NCI-H2227 (cell line): Measurements from ENCODE around the gene CCDC170.
"Not testable (repeated sequence)": the region's sequence is repeated elsewhere in the genome, so short reads cannot be mapped to it uniquely, and the experiment has no call there.

Experiments used
- DNase-seq: peaks from one replicate; lab custom pipeline; 2025; ENCODE audit not compliant: unreplicated experiment; lab: John Stamatoyannopoulos, UW

CCDC170 gene

GRCh38 chr6:151493161-151493803 is 535 bp upstream of the CCDC170 start:
- DNase-seq, result no peak

GRCh38 chr6:151494235-151494935 is 568 bp downstream of the CCDC170 start:
- peak; percentile 20 for DNase-seq

DNA sequence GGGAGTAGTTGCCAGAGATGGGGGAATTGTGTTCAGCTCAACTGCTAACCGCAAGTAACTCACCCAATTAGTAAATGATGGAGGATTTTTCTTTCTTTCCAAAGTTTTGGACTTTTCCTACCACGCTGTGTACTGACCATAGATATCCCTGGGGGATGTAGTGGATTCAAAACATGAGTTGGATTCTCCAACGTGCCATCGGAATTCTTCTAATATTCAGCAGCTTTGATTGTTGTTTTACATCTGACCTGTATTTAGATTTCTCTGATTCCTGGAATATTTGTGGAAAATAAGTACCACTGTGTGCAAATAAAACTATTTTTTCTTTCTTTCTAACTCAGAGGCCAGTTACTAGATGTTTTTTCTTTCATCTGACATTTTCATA is 1.1 kb downstream of the CCDC170 start:
- no peak for DNase-seq

DNA sequence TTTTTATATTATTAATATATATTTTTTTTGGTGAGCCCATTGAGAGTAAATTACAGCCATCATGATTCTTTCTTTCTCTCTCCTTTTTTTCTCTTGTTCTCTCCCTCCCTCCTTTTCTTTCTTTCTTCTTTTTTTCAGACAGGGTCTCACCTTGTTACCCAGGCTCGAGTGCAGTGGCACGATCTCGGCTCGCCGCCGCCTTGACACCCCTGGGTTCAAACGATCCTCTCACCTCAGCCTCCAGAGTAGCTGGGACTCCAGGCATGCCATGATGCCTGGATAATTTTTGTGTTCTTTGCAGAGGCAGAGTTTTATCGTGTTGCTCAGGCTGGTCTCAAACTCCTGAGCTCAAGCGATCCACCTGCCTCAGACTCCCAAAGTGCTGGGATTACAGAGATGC is 1.6 kb downstream of the CCDC170 start:
- no peak for DNase-seq

DNA sequence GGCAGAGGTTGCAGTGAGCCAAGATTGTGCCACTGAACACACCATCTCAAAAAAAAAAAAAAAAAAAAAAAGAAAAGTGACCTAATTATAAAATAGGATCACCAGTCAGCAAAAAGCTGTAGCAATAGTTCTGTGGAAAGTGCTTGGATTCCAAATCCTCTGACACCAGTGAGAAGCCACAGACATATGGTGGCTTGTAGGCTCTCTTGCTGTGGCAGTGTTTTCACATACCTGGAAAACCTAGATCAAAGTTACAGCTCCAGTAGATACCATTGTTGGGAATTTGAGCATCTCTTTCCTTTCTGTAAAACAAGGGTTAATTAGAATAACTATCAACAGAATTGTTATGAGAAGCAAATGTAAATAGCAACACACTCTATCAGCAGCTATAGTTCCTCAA is 4.1 kb downstream of the CCDC170 start:
- DNase-seq, result no peak

DNA sequence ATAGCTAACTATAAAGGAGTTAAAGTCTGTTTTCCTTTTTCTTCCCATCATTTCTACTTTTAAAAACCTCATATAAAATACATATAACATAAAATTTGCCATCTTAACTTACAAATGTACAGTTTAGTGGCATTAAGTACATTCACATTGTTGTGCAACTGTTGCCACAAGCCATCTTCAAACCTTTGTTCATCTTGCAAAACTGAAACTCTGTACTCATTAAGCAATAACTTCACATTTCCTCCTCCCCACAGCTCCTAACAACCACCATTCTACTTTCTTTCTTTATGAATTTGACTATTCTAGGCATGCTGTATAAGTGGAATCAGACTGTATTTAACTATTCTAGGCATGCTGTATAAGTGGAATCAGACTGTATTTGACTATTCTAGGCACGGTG is 4.5 kb downstream of the CCDC170 start:
- no peak for DNase-seq

DNA sequence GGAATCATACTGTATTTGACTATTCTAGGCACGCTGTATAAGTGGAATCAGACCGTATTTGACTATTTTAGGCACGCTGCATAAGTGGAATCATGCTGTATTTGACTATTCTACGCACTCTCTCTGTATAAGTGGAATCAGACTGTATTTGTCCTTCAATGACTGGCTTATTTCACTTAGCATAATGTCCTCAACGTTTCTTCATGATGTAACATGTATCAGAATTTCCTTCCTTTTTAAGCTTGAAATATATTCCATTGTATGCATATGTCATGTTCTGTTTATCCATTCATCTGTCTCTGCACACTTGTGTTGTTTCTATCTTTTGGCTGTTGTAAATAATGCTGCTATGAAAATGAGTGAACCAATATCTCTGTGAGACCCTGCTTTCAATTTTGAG is 5.7 kb downstream of the CCDC170 start:
- DNase-seq, result no peak

GRCh38 chr6:151501511-151502136 is 7.8 kb downstream of the CCDC170 start:
- no peak for DNase-seq

DNA sequence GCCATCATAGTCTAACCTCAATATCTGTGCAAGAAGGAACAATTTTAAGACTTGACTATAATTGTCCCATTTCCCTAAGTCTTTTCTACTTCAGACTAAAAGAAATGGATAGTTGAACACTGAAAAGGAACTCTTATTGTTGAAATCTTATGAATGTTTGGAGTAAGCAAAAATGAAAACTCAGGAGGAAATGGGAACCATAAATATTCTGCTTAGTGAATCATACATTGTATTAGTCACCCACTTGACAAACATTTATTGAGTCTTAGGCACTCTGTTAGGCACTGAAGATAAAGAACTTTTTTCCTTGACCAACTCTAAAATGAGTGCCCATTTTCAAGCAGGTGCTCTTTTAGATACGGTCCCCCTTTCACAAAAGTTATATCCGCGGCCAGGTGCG is 8.7 kb downstream of the CCDC170 start:
- DNase-seq, result no peak

GRCh38 chr6:151506761-151507160 is 12.9 kb downstream of the CCDC170 start:
- DNase-seq, result no peak

- DNase-seq, result no peak
These were observed 15.2 kb downstream of the CCDC170 start for GRCh38 chr6:151509048-151509447.

DNA sequence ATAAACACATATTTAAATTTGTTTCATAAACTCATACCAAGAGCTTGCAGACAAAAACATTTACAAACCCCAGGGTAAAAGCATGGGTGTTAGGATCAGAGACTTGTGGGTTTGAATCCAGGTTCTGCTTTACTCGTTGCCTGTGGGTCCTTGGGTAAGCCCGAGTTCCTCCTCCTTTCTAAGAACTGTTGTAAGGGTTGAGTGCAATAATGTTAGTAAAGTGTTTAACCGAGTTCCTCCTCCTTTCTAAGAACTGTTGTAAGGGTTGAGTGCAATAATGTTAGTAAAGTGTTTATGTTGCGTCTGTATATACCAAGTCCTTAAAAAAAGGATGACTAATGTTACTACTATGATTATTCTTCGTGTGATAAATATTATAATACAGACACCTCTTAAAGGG is 18.7 kb downstream of the CCDC170 start:
- DNase-seq, result no peak

GRCh38 chr6:151514000-151514730 is 20.3 kb downstream of the CCDC170 start:
- no peak for DNase-seq

- not testable (repeated sequence) for DNase-seq
These were observed 25.2 kb downstream of the CCDC170 start for GRCh38 chr6:151518992-151519391.

DNA sequence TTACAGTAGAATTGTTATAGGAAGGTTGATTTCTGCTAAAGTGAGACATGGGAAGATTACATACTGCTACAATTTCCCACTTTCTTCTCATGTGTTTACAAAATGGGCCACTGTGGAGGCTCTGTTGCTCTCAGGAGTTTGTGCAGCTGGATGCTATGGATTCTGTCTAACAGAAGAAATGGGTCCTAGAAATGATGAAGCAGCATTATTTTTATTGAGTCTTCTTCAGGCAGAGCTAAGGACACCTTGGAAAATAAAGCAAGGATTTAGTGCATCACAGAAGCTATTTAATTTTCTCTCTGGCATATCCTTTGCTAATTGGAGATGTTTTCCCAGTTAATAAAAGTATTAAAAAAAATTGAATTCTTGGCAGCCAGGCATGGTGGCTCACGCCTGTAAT is 29.2 kb downstream of the CCDC170 start:
- DNase-seq, result no peak

DNA sequence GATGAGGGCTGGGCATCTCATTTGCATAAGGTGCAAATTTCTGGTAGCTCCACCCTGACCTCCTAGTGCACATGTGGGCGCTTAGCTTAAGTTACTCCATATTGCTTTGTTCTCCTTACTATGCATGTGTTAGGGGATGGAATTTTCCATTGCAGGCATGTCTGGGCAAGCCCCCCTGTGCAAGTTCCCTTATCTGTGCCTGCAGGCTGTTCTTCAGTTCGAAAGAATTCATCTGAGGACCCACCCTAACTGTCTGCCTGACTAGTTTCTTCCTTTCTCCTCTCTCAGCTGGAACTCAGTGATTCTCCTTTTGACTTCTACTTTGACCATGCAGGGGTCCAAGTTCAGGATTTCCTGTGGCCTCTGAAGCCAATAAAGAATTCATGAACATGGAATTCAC is 30.2 kb downstream of the CCDC170 start:
- DNase-seq, result no peak

DNA sequence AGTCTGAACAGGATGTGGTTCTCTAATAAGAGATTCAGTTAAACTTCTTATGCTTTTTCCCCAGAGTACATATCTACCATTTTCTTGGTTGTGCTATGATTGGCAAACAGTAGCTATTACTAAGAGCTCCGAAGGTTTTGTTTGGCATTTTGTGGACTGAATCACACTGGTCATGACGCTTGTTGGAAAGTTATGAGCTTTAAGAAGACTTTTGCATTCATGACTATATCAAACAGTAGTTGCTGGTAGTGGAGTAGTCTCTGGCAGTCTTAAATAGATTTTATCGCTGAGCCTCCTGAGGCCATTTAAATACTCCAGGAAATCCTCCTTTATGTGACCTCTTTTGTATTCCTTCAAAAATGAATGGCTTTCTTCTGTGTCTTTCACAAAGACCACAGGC is 40.8 kb downstream of the CCDC170 start:
- DNase-seq, result no peak

- DNase-seq, result no peak
These were observed 41.8 kb downstream of the CCDC170 start for GRCh38 chr6:151535476-151536187.

DNA sequence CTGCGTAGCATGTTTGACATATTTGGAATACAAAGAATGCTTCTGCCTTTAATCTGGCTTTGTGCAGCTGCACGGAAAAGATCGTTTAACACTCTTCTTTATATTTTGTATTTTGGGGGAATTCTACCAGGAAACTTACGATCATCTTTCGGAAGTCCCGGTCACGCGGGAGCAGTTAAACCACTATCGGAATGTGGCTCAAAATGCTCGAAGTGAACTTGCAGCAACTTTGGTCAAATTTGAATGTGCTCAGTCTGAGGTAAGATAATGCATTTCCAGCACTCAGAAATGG is 42.3 kb downstream of the CCDC170 start:
- DNase-seq, result no peak

DNA sequence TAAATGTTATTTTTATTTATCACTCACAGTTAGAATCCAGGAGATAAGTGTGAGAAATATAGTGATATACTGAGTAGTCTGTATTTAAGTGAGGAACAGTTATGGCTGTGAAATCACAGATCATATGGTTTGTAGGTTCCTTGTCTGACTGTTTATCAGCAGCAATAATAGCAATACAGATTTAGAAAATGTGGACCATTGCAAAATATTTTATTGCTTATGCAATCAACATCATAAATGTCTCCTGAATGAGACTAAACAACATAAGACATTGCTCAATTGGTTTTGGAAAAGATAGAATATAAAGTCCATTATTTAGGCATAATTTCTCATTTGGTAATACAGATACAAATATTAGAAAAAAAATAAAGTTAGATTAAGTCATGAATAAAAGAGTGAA is 43.7 kb downstream of the CCDC170 start:
- DNase-seq, result no peak

DNA sequence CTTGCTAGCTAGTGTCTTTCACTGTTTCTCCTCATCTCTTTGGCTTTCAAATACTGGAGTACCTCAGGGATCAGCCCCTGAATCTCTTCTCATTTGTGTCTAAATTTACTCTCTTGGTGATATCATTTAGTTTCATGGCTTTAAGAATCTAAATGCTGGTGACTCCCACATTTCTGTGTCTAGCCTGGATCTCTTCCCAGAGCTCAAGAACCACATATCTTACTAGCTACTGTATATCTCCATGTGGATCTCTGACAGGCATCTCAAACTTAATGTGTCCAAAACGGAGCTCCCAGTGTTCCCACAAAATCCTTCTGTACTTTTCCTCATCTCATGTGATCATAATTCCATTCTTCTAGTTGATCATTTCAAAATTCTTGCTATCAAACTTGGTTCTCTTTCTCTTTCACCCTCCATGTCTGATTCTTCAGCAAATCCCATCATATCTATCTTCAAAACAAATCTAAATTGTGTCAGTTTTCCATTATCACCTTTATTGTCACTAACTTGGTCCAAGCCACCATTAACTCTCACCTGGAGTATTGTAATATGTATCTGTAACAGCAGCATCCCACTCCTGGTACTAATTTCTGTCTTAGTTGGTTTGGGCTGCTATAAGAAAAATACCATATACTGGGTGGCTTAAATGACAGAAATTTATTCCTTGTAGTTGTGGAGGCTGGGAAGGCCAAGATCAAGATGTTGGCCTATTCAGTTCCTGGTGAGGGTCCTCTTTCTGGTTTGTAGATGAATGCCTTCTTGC is 45.9 kb downstream of the CCDC170 start:
- DNase-seq, result no peak
